GM12878 (cell line): ENCODE data around the gene PDGFD. TPM values are rescaled to one million over a fixed set of nuclear protein-coding genes. Genes with fewer than 3 reads are reported as not detected.

Experiments
- ATAC-seq: fragments of 200-7000 bp; cut with Tn5 transposase; 3 replicates; pipeline ENCODE4 v1.9.1; 2020; ENCODE audit warnings: mild to moderate bottlenecking, moderate library complexity
- BruUV-seq: library from RNA; stranded (reverse); fragments of 400-500 nt; replicated peaks from 2 replicates; lab custom pipeline; 2021; lab: Mats Ljungman, UMichigan
- CTCF ChIA-PET: fragments of 300-600 bp; sonication (Branson Sonifier 250); formaldehyde crosslinking; extraction: SDS; loops from one replicate; lab custom pipeline; 2021; ENCODE audit warnings: inconsistent platforms; lab: Yijun Ruan, JAX
- POLR2A ChIA-PET: fragments of 350-600 bp; formaldehyde crosslinking; extraction: SDS; loops from one replicate; lab custom pipeline; 2021; ENCODE audit warnings: inconsistent platforms; lab: Charles Lee
- RAD21 ChIA-PET: fragments of 300-600 bp; sonication (Branson Sonifier 250); formaldehyde crosslinking; loops from one replicate; lab custom pipeline; 2023; ENCODE audit warnings: antibody characterized with exemption; ENCODE audit not compliant: unreplicated experiment; lab: Charles Lee
- SMC1A ChIA-PET: fragments of 300-600 bp; sonication (Branson Sonifier 250); formaldehyde crosslinking; loops from one replicate; lab custom pipeline; 2023; ENCODE audit not compliant: unreplicated experiment, uncharacterized antibody; lab: Charles Lee
- DNase-seq: peaks from one replicate; pipeline ENCODE4 v3.0.0-alpha.2; 2011; ENCODE audit warnings: low read depth, low spot score
- FAIRE-seq: peaks from 3 replicates; lab custom pipeline; 2011; peaks lifted over from hg19 to GRCh38; lab: Jason Lieb, UNC
- H2AFZ ChIP-seq: 2 replicates; pipeline ENCODE4 v1.6.0; 2011; ENCODE audit warnings: low read depth, low read length, control low read depth; ENCODE audit not compliant: control insufficient read depth
- H3K27ac ChIP-seq: 2 replicates; pipeline ENCODE4 v1.5.1; 2011; ENCODE audit warnings: control low read depth; ENCODE audit not compliant: control insufficient read depth, insufficient read depth
- H3K27me3 ChIP-seq, 2 experiments: replicated peaks in 1 of 2; 2 replicates each; pipeline versions ENCODE4 v1.6.0 to v1.6.1; 2011; ENCODE audit warnings: low read length in 1 of 2; ENCODE audit not compliant: control insufficient read depth in 2 of 2, insufficient read depth in 2 of 2
- H3K36me3 ChIP-seq, 2 experiments: 2 replicates each; pipeline ENCODE4 v1.5.1; 2011; ENCODE audit warnings: low read length in 1 of 2; ENCODE audit not compliant: control insufficient read depth in 2 of 2, insufficient read depth in 2 of 2
- H3K4me1 ChIP-seq: 2 replicates; pipeline ENCODE4 v1.6.1; 2011; ENCODE audit warnings: mild to moderate bottlenecking, low read length, moderate library complexity, mixed read lengths; ENCODE audit not compliant: control insufficient read depth, insufficient read depth
- H3K4me2 ChIP-seq: 2 replicates; pipeline ENCODE4 v1.6.0; 2011; ENCODE audit warnings: control low read depth; ENCODE audit not compliant: control insufficient read depth, insufficient read depth
- H3K4me3 ChIP-seq: fragments of 200-600 bp; sonication (generic); 2 replicates; pipeline ENCODE4 v1.5.1; 2016
- H3K79me2 ChIP-seq: 2 replicates; pipeline ENCODE4 v1.6.0; 2011; ENCODE audit warnings: low read length; ENCODE audit not compliant: control insufficient read depth, insufficient read depth
- H3K9ac ChIP-seq: 2 replicates; pipeline ENCODE4 v1.8.0; 2011; ENCODE audit warnings: low read length, control low read depth, mixed read lengths; ENCODE audit not compliant: control insufficient read depth, insufficient read depth
- H3K9me3 ChIP-seq: replicated peaks from 3 replicates; pipeline ENCODE4 v1.5.1; 2011; ENCODE audit warnings: mild to moderate bottlenecking, low read length; ENCODE audit not compliant: control insufficient read depth, insufficient read depth
- H4K20me1 ChIP-seq: 2 replicates; pipeline ENCODE4 v1.6.0; 2011; ENCODE audit not compliant: control insufficient read depth, insufficient read depth
- ATF3 ChIP-seq: IDR thresholded peaks from 2 replicates; pipeline ENCODE4 v1.6.1; 2011; ENCODE audit warnings: low read depth, mild to moderate bottlenecking, low read length, moderate library complexity, borderline replicate concordance; ENCODE audit errors: extremely low read depth
- BCL11A ChIP-seq: IDR thresholded peaks from 2 replicates; pipeline ENCODE4 v1.6.1; 2011; ENCODE audit warnings: low read depth, low read length
- ETV6 ChIP-seq, 2 experiments: fragments of 450-650 bp in 1 of 2; IDR thresholded peaks in 1 of 2; conservative IDR thresholded peaks in 1 of 2; 2 replicates each; pipeline ENCODE4 v1.6.1; 2014; ENCODE audit warnings: antibody characterized with exemption in 1 of 2, borderline replicate concordance in 1 of 2, low read depth in 1 of 2, mild to moderate bottlenecking in 1 of 2, moderate library complexity in 1 of 2
- SIN3A ChIP-seq: IDR thresholded peaks from 2 replicates; pipeline ENCODE4 v1.6.1; 2012; ENCODE audit warnings: low read depth, low read length, improper control_type of control experiment
- SMC3 ChIP-seq: IDR thresholded peaks from 2 replicates; pipeline ENCODE4 v1.6.1; 2011; ENCODE audit warnings: low read length, improper control_type of control experiment, borderline replicate concordance
- SUPT20H ChIP-seq: IDR thresholded peaks from 2 replicates; pipeline ENCODE4 v1.6.1; 2011; ENCODE audit warnings: low read depth, mild to moderate bottlenecking, low read length, moderate library complexity, borderline replicate concordance; ENCODE audit not compliant: control insufficient read depth
- TCF12 ChIP-seq: IDR thresholded peaks from 2 replicates; pipeline ENCODE4 v1.6.1; 2011; ENCODE audit warnings: low read depth, mild to moderate bottlenecking, low read length
- TCF7 ChIP-seq: IDR thresholded peaks from 2 replicates; pipeline ENCODE4 v1.6.1; 2014; ENCODE audit warnings: antibody characterized with exemption, borderline replicate concordance
- YBX1 ChIP-seq: fragments of 450-650 bp; IDR thresholded peaks from 2 replicates; pipeline ENCODE4 v1.6.1; 2016; ENCODE audit warnings: antibody characterized with exemption
- YY1 ChIP-seq: IDR thresholded peaks from 2 replicates; pipeline ENCODE4 v1.6.1; 2011; ENCODE audit warnings: low read depth, mild to moderate bottlenecking, low read length
- ZNF384 ChIP-seq: IDR thresholded peaks from 2 replicates; pipeline ENCODE4 v1.6.1; 2012; ENCODE audit warnings: low read depth, mild to moderate bottlenecking, low read length, improper control_type of control experiment, borderline replicate concordance
- ZNF592 ChIP-seq: fragments of 450-650 bp; IDR thresholded peaks from 2 replicates; pipeline ENCODE4 v1.6.1; 2017; ENCODE audit warnings: mild to moderate bottlenecking, moderate library complexity
- ZNF622 ChIP-seq: fragments of 450-650 bp; IDR thresholded peaks from 2 replicates; pipeline ENCODE4 v1.6.1; 2017; ENCODE audit warnings: mild to moderate bottlenecking, inconsistent platforms
- WGBS: methylation state at CpG from one replicate; pipeline ENCODE4 v1.1.6; 2016; ENCODE audit warnings: low lambda C conversion rate; ENCODE audit not compliant: insufficient replicate concordance, insufficient coverage; ENCODE audit errors: missing lambda C conversion rate; 5-methylcytosine and 5-hydroxymethylcytosine counted together
- in situ Hi-C: fragments of 300-500 bp; cut with MboI; formaldehyde crosslinking; loops from 9 replicates; pipeline ENCODE4 v1.14.3; 2018; ENCODE audit warnings: mixed read lengths
- intact Hi-C: fragments of 100-400 bp; cut with micrococcal nuclease; formaldehyde crosslinking; loops from one replicate; pipeline ENCODE4 v1.14.2; 2022; ENCODE audit not compliant: unreplicated experiment
- polyA plus RNA-seq, 11 experiments: library from polyadenylated mRNA; depleted of rRNA in 4 of 11; unstranded in 6 of 11; stranded (reverse) in 5 of 11; fragments of >200 nt; fragmentation: Nextera tagmentation in 4 of 11; fragmentation: Illumina TruSeq in 1 of 11; extraction: Ambion mirVana in 4 of 11; extraction: Trizol in 1 of 11; gene quantifications; 1 replicate in 1 of 11; 2 replicates in 10 of 11; pipeline versions ENCODE4 v1.2.1 to v1.2.3, GENCODE V29; 2011 to 2016; ENCODE audit warnings: inconsistent platforms in 2 of 11, missing spikeins in 2 of 11, low read depth in 1 of 11
- total RNA-seq, 4 experiments: library from RNA; depleted of rRNA in 3 of 4; stranded (reverse); fragments of >200 nt in 3 of 4; fragmentation: Illumina TruSeq in 1 of 4; extraction: Trizol in 1 of 4; gene quantifications; 2 replicates each; pipeline versions ENCODE4 v1.2.1 to v1.2.3, GENCODE V29; 2013 to 2021
- TF ChIP-seq, protein P1 (sequence below): IDR thresholded peaks from 2 replicates; pipeline ENCODE4 v1.6.1; 2011; ENCODE audit warnings: mild to moderate bottlenecking, low read depth, low read length, moderate library complexity; ENCODE audit not compliant: insufficient replicate concordance
- TF ChIP-seq, protein P2 (sequence below), 3 experiments: IDR thresholded peaks in 2 of 3; conservative IDR thresholded peaks in 1 of 3; 2 replicates each; pipeline ENCODE4 v1.5.1; 2011; ENCODE audit warnings: low read depth in 3 of 3, low read length in 3 of 3, mild to moderate bottlenecking in 3 of 3, control low read depth in 2 of 3, moderate library complexity in 2 of 3, inconsistent platforms in 1 of 3, mixed read lengths in 1 of 3; ENCODE audit not compliant: control insufficient read depth in 2 of 3, insufficient read depth in 1 of 3; ENCODE audit errors: extremely low read depth in 1 of 3

PDGFD gene
- total and polyA plus RNA-seq, 10 of the 15 experiments (the other 5 are each of a cell fraction or from before 2014, with no cell fraction given), result 0.05 to 0.13 TPM; not detected in 8

- FAIRE-seq (no peak), DNase-seq (no peak), ATAC-seq (no peak)
- RAD21 ChIA-PET, result interaction anchor here (0.6 kb wide), 1 partner anchor 278 kb away, joined by 3 read pairs; no protein-coding TSS in a partner anchor
- Histone ChIP-seq H3K36me3 (no peaks in the 10 kb centered on the region), H3K27me3 (no peaks in the 10 kb centered on the region), H3K4me1 (no peaks in the 10 kb centered on the region), H3K9me3 (no peaks in the 10 kb centered on the region), H2AFZ (no peak overlapping the region), H3K27ac (no peak overlapping the region), H3K79me2 (no peaks in the 10 kb centered on the region), H3K4me2 (no peak overlapping the region), H4K20me1 (no peaks in the 10 kb centered on the region), H3K4me3 (no peak overlapping the region), H3K9ac (no peak overlapping the region)
- CTCF ChIA-PET, result interaction anchor here (0.6 to 2.3 kb wide), 4 partner anchors 38 to 470 kb away, joined by 3 to 10 read pairs (median 6); no protein-coding TSS in a partner anchor
- in situ Hi-C loops (loop anchor here (5.0 kb wide), 1 partner anchor 469 kb away; no protein-coding TSS in a partner anchor), intact Hi-C loops (loop anchor here (1.0 kb wide), 2 partner anchors 224 to 469 kb away; no protein-coding TSS in a partner anchor)
- POLR2A ChIA-PET, result no interaction called here
- BruUV-seq, result no TSS peak
- WGBS, result 6% methylated on average over 8 of the region's 8 CpGs
- SMC1A ChIA-PET, result no interaction called here
- TF ChIP-seq SMC3 (peak; percentile 61; the same call in 1 of the 2 replicates), TCF12 (no peak), ETV6 (conservative IDR thresholded peaks at IDR 0.05 in 1 of 2, IDR thresholded peaks at IDR 0.05 in 1 of 2; ENCODE audit: borderline replicate concordance in 1 of 2, low read depth in 1 of 2) (no peak), SIN3A (no peak), ZNF384 (no peak), ATF3 (no peak), ZNF622 (no peak), YY1 (no peak), YBX1 (no peak), TCF7 (no peak), SUPT20H (no peak), ZNF592 (no peak), BCL11A (no peak)
- TF ChIP-seq, protein P1, sequence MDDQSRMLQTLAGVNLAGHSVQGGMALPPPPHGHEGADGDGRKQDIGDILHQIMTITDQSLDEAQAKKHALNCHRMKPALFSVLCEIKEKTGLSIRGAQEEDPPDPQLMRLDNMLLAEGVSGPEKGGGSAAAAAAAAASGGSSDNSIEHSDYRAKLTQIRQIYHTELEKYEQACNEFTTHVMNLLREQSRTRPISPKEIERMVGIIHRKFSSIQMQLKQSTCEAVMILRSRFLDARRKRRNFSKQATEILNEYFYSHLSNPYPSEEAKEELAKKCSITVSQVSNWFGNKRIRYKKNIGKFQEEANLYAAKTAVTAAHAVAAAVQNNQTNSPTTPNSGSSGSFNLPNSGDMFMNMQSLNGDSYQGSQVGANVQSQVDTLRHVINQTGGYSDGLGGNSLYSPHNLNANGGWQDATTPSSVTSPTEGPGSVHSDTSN, result no peak
- TF ChIP-seq, protein P2, sequence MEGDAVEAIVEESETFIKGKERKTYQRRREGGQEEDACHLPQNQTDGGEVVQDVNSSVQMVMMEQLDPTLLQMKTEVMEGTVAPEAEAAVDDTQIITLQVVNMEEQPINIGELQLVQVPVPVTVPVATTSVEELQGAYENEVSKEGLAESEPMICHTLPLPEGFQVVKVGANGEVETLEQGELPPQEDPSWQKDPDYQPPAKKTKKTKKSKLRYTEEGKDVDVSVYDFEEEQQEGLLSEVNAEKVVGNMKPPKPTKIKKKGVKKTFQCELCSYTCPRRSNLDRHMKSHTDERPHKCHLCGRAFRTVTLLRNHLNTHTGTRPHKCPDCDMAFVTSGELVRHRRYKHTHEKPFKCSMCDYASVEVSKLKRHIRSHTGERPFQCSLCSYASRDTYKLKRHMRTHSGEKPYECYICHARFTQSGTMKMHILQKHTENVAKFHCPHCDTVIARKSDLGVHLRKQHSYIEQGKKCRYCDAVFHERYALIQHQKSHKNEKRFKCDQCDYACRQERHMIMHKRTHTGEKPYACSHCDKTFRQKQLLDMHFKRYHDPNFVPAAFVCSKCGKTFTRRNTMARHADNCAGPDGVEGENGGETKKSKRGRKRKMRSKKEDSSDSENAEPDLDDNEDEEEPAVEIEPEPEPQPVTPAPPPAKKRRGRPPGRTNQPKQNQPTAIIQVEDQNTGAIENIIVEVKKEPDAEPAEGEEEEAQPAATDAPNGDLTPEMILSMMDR (IDR thresholded peaks at IDR 0.05 in 2 of 3, conservative IDR thresholded peaks at IDR 0.05 in 1 of 3; ENCODE audit: control insufficient read depth in 2 of 3, extremely low read depth in 1 of 3, insufficient read depth in 1 of 3, low read depth in 3 of 3, low read length in 3 of 3), result peak; percentile 16 to 45 (median 30); a peak in 3 of 6 replicates
Measured at GRCh38 chr11:104151404-104152204, 12.3 kb downstream of the PDGFD start.
